HuH-7 (cell line): ENCODE data around the gene ZBTB45.
"Not testable (repeated sequence)": the region's sequence is repeated elsewhere in the genome, so short reads cannot be mapped to it uniquely, and the experiment has no call there.

ENCODE experiments used
- DNase-seq: peaks from one replicate; pipeline ENCODE4 v3.0.0; 2011; ENCODE audit warnings: low spot score

ZBTB45 gene

GRCh38 chr19:58554494-58555368 is 35.1 kb upstream of the ZBTB45 start, which contains the start of gene CHMP2A:
Gene CHMP2A (minus strand): TSS chr19:58555105. CDS start chr19:58554212, 893 bp downstream.
- DNase-seq, result peak; percentile 89

GRCh38 chr19:58553799-58554493 is 34.3 kb upstream of the ZBTB45 start:
- DNase-seq, result no peak

GRCh38 chr19:58552655-58553054 is 33.0 kb upstream of the ZBTB45 start:
- DNase-seq, result no peak

- no peak for DNase-seq
Measured at GRCh38 chr19:58551577-58552471, 32.2 kb upstream of the ZBTB45 start.

GRCh38 chr19:58551123-58551497 is 31.5 kb upstream of the ZBTB45 start:
- no peak for DNase-seq

GRCh38 chr19:58550362-58551122 is 30.9 kb upstream of the ZBTB45 start:
- no peak for DNase-seq

- DNase-seq, result no peak
Measured at GRCh38 chr19:58549664-58550361, 30.2 kb upstream of the ZBTB45 start.

GRCh38 chr19:58548859-58549663 is 29.5 kb upstream of the ZBTB45 start:
- DNase-seq, result no peak

GRCh38 chr19:58547323-58548312 is 28.0 kb upstream of the ZBTB45 start:
- no peak for DNase-seq

GRCh38 chr19:58546019-58546530 is 26.5 kb upstream of the ZBTB45 start:
- DNase-seq, result no peak

- DNase-seq, result no peak
Measured at GRCh38 chr19:58545286-58546018, 25.8 kb upstream of the ZBTB45 start.

GRCh38 chr19:58544591-58545285 is 25.1 kb upstream of the ZBTB45 start:
- DNase-seq, result peak; percentile 68

- peak; percentile 98 for DNase-seq
Measured at GRCh38 chr19:58543826-58544590, 24.4 kb upstream of the ZBTB45 start, which contains the start of gene TRIM28. Gene TRIM28 (plus strand): TSS chr19:58544064. CDS start chr19:58544758, 694 bp downstream.

- not testable (repeated sequence) for DNase-seq
Measured at GRCh38 chr19:58542641-58543372, 23.2 kb upstream of the ZBTB45 start.

GRCh38 chr19:58539169-58539559 is 19.6 kb upstream of the ZBTB45 start:
- not testable (repeated sequence) for DNase-seq
